Neural cell (in vitro differentiated cells): ENCODE data around the gene HLCS.

Experiments
- CTCF ChIP-seq: fragments of 450-650 bp; IDR thresholded peaks from 2 replicates; pipeline ENCODE4 v1.5.1; 2014; ENCODE audit warnings: antibody characterized with exemption, mild to moderate bottlenecking, moderate library complexity; ENCODE audit not compliant: poor library complexity, severe bottlenecking
- EP300 ChIP-seq: fragments of 450-650 bp; conservative IDR thresholded peaks from 2 replicates; pipeline ENCODE4 v1.6.1; 2014; ENCODE audit warnings: antibody characterized with exemption, mild to moderate bottlenecking, moderate library complexity; ENCODE audit not compliant: poor library complexity, severe bottlenecking
- POLR2AphosphoS5 ChIP-seq: IDR thresholded peaks from 2 replicates; pipeline ENCODE4 v1.6.1; 2012

DNA sequence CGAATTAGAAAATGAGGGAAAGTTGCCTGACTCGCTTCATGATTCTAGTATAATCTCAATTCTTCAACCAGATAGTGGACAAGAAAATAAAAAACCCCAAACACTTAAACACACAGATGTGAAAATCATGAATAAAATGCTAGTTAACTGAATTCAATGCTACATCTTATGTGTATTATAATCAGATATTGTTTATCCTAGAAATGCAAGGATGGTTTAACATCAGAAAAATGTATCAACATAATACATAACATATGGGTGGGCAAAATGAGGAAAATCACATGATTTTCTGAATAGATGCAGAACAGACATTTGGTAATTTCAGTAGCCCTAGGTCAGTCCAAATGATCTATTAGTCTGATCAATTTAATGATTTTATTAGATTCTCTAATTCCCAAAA, 170.4 kb downstream of the HLCS start:
- TF ChIP-seq CTCF (no peak), EP300 (no peak), POLR2AphosphoS5 (no peak)
